ENCODE measurements around the gene DNAJA4. TPM values are rescaled to one million over a fixed set of nuclear protein-coding genes. Genes with fewer than 3 reads are reported as not detected.

The DNAJA4 gene
- total and polyA plus RNA-seq, 9 of the 15 experiments (the other 6 are each of a cell fraction or from before 2014, with no cell fraction given): 0.11 to 1.0 (median 0.16) TPM; not detected in 4

GRCh38 chr15:78241017-78241416 lies 23.3 kb upstream of the DNAJA4 start (continued):
- TF ChIP-seq MNT (conservative IDR thresholded peaks at IDR 0.05) (no peak), ZNF830 (CRISPR knock-in tag; IDR thresholded peaks at IDR 0.05) (no peak), MAX (CRISPR knock-in tag; IDR thresholded peaks at IDR 0.05) (no peak), ZNF175 (CRISPR knock-in tag; IDR thresholded peaks at IDR 0.05; ENCODE audit: low read depth) (no peak), ZNF239 (CRISPR knock-in tag; IDR thresholded peaks at IDR 0.05) (no peak), THRA (IDR thresholded peaks at IDR 0.05) (no peak), SOX6 (IDR thresholded peaks at IDR 0.05) (no peak), ZKSCAN3 (CRISPR knock-in tag; IDR thresholded peaks at IDR 0.05) (no peak), DEAF1 (CRISPR knock-in tag; IDR thresholded peaks at IDR 0.05) (peak; percentile 75), CEBPG (CRISPR knock-in tag; IDR thresholded peaks at IDR 0.05) (peak; percentile 56; the same call in 1 of the 2 replicates), CEBPG (tag; conservative IDR thresholded peaks at IDR 0.05 in 1 of 2, IDR thresholded peaks at IDR 0.05 in 1 of 2) (no peak; a peak in 1 of 4 replicates), FOS (IDR thresholded peaks at IDR 0.05; ENCODE audit: extremely low read depth, insufficient read length) (no peak), L3MBTL2 (IDR thresholded peaks at IDR 0.05) (no peak), BRD9 (IDR thresholded peaks at IDR 0.05; ENCODE audit: low read depth, partially characterized antibody) (no peak), ZNF778 (CRISPR knock-in tag; IDR thresholded peaks at IDR 0.05) (no peak), BHLHE40 (IDR thresholded peaks at IDR 0.05; ENCODE audit: low read length) (no peak), USF2 (CRISPR knock-in tag; IDR thresholded peaks at IDR 0.05) (no peak), RB1 (IDR thresholded peaks at IDR 0.05; ENCODE audit: low read depth) (peak; percentile 49; the same call in 1 of the 2 replicates), HDAC1 (IDR thresholded peaks at IDR 0.05) (no peak), FOXK2 (conservative IDR thresholded peaks at IDR 0.05 in 1 of 2, IDR thresholded peaks at IDR 0.05 in 1 of 2; ENCODE audit: low read depth in 2 of 2) (no peak), THRB (CRISPR knock-in tag; conservative IDR thresholded peaks at IDR 0.05) (no peak)

All from K562 (cell line).